GM12873 (cell line): ENCODE measurements around the gene SEZ6L.

Experiments
- TF ChIP-seq, protein P1 (sequence below): IDR thresholded peaks from 2 replicates; pipeline ENCODE4 v1.5.1; 2012; ENCODE audit warnings: low read depth, mild to moderate bottlenecking, moderate library complexity, low read length, control low read depth; ENCODE audit not compliant: insufficient read depth; ENCODE audit errors: missing control alignments

Gene SEZ6L

DNA sequence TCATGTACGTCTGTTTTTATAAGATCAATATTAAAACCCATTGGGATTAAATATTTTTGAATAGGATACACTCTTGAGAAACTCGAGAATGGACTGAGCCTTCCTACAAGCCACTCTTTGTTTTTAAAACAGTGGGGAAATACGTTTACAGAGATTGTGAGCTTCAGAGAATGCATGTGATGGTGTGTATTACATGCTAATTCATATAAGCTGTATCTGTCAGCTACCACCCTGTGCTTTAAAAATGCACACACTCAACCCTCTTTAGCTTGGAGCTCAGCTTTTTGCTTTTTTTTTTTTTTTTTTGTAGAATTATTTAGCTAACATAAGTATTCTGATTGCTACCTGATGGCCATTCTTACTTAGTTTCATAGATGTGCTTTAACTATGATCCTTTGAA is 213.5 kb downstream of the SEZ6L start:
- TF ChIP-seq, protein P1, sequence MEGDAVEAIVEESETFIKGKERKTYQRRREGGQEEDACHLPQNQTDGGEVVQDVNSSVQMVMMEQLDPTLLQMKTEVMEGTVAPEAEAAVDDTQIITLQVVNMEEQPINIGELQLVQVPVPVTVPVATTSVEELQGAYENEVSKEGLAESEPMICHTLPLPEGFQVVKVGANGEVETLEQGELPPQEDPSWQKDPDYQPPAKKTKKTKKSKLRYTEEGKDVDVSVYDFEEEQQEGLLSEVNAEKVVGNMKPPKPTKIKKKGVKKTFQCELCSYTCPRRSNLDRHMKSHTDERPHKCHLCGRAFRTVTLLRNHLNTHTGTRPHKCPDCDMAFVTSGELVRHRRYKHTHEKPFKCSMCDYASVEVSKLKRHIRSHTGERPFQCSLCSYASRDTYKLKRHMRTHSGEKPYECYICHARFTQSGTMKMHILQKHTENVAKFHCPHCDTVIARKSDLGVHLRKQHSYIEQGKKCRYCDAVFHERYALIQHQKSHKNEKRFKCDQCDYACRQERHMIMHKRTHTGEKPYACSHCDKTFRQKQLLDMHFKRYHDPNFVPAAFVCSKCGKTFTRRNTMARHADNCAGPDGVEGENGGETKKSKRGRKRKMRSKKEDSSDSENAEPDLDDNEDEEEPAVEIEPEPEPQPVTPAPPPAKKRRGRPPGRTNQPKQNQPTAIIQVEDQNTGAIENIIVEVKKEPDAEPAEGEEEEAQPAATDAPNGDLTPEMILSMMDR: no peak

DNA sequence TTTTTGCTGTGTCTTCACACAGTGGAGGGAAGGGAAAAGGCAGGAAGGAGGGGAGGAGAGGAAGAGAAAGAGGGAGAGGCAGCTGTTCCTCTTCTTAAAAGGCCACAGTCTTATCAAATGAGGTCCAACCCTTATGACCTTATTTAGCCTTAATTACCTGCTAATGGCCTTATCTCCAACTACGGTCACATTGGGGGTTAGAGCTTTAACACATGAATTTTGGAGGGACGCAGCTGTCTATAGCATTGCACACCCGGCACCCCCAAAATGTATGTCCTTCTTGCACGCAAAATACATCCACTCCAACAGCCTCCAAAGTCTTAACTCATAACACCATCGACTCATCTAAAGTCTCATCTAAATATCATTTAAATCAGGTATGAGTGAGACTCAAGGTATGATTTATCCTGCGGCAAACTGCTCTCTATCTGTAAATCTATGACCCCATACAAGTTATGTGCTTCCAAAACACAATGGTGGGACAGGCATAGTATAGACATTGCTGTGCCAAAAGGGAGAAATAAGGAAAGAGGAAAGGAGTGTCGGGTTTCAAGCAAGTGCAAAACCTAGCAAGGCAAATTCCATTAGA is 214.8 kb downstream of the SEZ6L start:
- TF ChIP-seq, protein P1: no peak

DNA sequence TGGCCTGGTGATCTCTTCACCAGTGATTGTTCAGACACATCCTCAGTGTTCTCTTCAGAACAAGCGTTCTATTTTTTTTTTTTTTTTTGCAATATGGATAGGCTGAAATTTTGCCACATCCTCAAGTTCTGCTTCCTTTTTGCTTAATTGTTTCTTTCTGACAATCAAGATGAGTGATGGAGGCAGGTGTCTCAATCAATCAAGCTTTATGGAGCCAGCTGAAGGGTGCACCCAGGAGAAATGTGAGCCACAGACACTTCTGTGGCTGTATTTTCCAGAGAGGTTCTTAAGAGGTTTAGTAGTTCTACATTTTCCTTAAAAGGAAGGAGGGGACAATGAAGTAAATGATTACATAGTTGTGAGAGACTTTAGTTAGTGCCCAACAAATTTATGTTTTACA is 215.9 kb downstream of the SEZ6L start:
- TF ChIP-seq, protein P1: no peak

DNA sequence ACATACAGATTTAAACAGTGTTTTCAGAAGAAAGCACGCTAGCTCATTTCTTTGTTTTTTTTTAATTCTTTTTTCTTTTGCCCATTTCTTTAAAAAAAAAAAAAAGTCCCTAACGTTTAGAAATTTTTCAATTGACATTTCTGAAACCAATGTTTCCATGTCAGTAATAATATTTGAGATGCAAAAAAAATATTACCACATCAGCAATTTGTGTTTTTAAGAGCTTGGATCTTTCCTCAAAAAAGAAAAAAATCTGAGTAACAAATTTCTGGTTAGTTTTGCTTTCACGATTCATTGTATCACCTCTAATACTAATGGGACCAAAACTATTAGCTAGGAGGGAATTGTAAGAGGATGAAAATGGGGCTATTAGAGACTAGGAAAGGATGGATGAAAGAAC is 219.9 kb downstream of the SEZ6L start:
- TF ChIP-seq, protein P1: no peak

DNA sequence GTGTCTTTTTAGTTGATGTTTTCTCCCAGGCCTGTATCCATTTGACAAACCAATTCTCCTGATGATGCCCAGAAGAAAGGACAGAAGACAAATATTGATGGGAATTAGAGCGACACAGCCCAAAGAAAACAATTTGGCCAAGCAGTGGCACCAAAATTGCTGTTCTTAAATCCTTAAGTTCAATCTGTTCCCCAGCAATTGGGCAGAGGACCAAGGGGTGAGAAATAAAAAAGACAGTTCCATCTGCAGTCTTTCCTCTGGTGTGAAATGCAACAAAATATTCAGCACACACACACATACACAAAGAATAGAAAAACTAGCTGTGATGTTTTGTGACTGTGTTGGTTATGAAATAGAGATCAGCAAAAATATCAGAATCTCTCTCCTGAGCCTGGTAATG is 221.8 kb downstream of the SEZ6L start:
- TF ChIP-seq, protein P1: no peak

DNA sequence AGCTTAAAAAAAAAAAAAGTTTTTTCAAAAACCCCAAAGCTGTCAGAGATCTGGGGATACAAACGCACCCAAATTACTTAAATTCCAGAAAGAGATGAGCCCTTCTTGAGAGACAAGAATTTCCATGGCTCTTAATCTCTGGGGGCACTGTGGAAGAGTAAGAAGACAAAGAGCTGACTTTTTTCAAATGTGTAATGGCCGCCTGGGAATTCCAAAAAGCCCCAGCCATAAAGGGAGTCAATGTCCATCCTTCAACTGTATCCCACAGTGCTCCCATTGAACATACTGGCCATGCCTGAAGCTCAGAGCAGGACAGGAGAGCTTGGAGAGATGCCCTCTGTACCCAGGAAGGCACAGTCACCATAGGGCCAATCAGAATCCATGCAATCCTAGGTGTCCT is 222.4 kb downstream of the SEZ6L start:
- TF ChIP-seq, protein P1: no peak

DNA sequence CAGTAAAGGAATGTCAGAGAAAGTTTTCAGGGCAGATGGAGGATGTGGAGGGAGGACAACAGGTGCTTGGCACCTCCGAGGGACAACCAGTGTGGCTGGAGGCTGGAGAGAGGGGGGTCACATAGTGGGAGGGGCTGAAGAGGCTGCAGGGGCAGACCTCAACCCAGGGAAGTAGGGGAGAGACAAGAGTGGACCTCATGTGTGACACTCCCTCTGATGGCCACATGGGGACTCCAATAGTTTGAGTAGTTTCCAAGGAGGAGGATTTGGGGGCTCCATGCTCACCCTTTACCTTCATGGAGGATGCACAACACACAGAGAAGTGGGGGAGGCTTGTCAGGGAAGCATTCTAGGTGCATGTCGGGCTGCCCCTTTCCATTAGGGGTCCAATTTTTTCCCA is 224.7 kb downstream of the SEZ6L start:
- TF ChIP-seq, protein P1: peak; percentile 44
